ENCODE results near the gene LENG1. TPM values are rescaled to one million over a fixed set of nuclear protein-coding genes. Genes with fewer than 3 reads are reported as not detected.

LENG1 gene
- total RNA-seq, 2 experiments from 2014 or later: 4.7 to 5.6 TPM

DNA sequence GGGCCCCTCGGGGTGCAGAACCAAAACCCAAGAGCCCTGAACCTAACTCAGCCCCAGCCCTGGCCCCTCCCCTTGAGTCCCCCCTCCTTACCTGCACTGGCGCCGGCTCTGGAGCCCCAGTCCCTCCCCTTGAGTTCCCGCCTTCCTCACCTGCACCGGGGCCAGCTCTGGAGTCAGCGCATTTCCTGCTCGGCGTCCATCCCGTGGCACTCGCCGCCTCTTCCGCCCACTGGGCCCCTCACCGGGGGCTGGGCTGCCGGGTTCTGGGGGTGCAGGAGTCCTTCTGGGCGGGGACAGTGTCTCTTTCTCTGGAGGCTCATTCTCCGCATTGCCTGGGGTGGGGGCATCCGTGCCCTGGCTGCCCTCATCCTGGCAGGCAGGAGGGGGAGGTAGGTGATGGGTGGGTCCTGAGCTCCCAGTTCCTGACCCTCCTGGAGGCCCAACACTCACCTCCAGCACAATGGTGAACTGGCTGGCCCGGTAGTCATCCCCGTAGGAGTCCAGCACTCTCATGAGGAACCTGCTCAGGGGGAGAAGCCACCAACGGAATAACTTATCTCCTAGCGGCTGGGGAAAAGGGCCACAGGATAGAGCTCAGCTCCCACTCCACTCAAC lies 51.5 kb downstream of the LENG1 start:
- CTCF ChIA-PET: no interaction called here
- H3K36me3 Mint-ChIP-seq (ENCODE audit: low read depth): peaks cover 27% of the 10 kb centered on the region

DNA sequence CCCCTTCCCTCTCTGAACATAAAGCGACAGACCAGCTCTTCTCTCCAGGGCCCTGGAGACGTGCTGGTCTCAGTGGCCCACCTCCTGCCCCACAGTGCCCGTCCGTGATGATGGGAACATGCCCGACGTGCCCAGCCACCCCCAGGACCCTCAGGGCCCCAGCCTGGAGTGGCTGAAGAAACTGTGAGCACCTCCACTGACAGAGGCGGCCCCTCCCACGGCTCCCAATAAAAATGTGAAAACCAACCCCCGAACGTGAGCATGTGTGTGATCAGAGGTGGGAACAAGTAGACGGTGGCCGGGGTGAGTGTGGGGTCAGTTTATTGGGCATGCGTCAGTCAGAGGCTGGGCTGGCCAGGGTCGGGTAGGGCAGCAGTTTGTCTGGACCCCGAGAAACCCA lies 52.8 kb downstream of the LENG1 start:
- H3K9me3 Mint-ChIP-seq: no peaks in the 10 kb centered on the region
- H3K4me3 Mint-ChIP-seq: no peak overlapping the region
- H3K27me3 Mint-ChIP-seq (ENCODE audit: low read depth): no peaks in the 10 kb centered on the region
- H3K4me1 Mint-ChIP-seq (ENCODE audit: low read depth): peaks cover 36% of the 10 kb centered on the region
- CTCF ChIA-PET: no interaction called here
- no peak overlapping the region for H3K27ac Mint-ChIP-seq
- intact Hi-C loops (cut with micrococcal nuclease): no loop called here
- DNase-seq: no peak
- peaks cover 24% of the 10 kb centered on the region for H3K36me3 Mint-ChIP-seq (ENCODE audit: low read depth)

More for the DNA sequence above, 51.5 kb downstream of the LENG1 start:
- Mint-ChIP-seq H3K9me3 (no peaks in the 10 kb centered on the region), H3K4me1 (ENCODE audit: low read depth) (peaks cover 30% of the 10 kb centered on the region), H3K27me3 (ENCODE audit: low read depth) (no peaks in the 10 kb centered on the region), H3K27ac (no peak overlapping the region), H3K4me3 (no peak overlapping the region)
- intact Hi-C loops (cut with micrococcal nuclease): no loop called here
- DNase-seq: peak; percentile 1

DNA sequence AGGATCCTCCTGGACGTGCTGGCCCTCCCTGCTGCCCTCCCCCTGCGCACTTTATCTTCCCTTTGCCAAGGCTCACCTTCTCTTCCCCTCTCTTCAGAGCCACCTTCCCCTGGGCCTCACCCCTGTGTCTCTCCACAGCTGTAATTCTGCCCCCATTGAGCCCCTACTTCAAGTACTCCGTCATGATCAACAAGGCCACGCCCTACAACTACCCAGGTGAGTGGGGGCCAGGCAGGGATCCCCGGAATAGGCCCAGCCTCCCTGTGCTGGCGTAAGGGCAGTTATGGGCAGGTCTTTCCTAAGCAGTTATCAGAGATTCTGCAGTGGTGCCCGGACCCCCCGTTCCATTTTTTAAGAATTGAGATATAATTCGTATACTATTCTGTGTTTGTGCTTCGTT lies 53.7 kb downstream of the LENG1 start:
- no peak for DNase-seq
- H3K4me3 Mint-ChIP-seq: no peak overlapping the region

More for the DNA sequence above, 53.7 kb downstream of the LENG1 start:
- peaks cover 34% of the 10 kb centered on the region for H3K4me1 Mint-ChIP-seq (ENCODE audit: low read depth)
- no peaks in the 10 kb centered on the region for H3K27me3 Mint-ChIP-seq (ENCODE audit: low read depth)
- CTCF ChIA-PET: no interaction called here
- no peak overlapping the region for H3K27ac Mint-ChIP-seq
- H3K36me3 Mint-ChIP-seq (ENCODE audit: low read depth): peaks cover 23% of the 10 kb centered on the region
- H3K9me3 Mint-ChIP-seq: no peaks in the 10 kb centered on the region
- intact Hi-C loops (cut with micrococcal nuclease): no loop called here

Other genes with a start within 250 kb of the LENG1 start
- not detected for gene CACNG8, start 196.8 kb downstream of the LENG1 start, total RNA-seq
- gene CACNG6, start 168.1 kb downstream of the LENG1 start, total RNA-seq: not detected
- not detected for gene VSTM1, start 95.8 kb downstream of the LENG1 start, total RNA-seq
- not detected for gene TARM1, start 78.4 kb downstream of the LENG1 start, total RNA-seq
- under 1 TPM; 0.17 to 0.36 TPM for gene OSCAR, start 58.9 kb downstream of the LENG1 start, total RNA-seq
- 100 to 1,000 TPM; 110 to 120 TPM for gene NDUFA3, start 56.9 kb downstream of the LENG1 start, total RNA-seq
- gene TFPT, start 44.1 kb downstream of the LENG1 start, total RNA-seq: 10 to 100 TPM; 17.0 to 17.3 TPM
- gene PRPF31, start 44.0 kb downstream of the LENG1 start, total RNA-seq: 10 to 100 TPM; 67.5 to 71.8 TPM
- gene CNOT3, start 22.0 kb downstream of the LENG1 start, total RNA-seq: 10 to 100 TPM; 50.4 to 58.3 TPM
- gene TMC4, start 13.4 kb upstream of the LENG1 start, total RNA-seq: under 1 TPM in 1 of 2 experiments, not detected in 1; 0.24 TPM
- gene MBOAT7, start 29.9 kb upstream of the LENG1 start, total RNA-seq: 10 to 100 TPM; 33.7 to 36.1 TPM
- 1 to 10 TPM; 8.0 to 8.5 TPM for gene TSEN34, start 31.6 kb upstream of the LENG1 start, total RNA-seq
- gene RPS9, start 41.1 kb upstream of the LENG1 start, total RNA-seq: 1,000 to 10,000 TPM; 1,883 to 1,912 TPM
- gene LILRB3, start 63.3 kb upstream of the LENG1 start, total RNA-seq: not detected
- gene LILRA6, start 83.1 kb upstream of the LENG1 start, total RNA-seq: not detected
- gene LILRB5, start 97.6 kb upstream of the LENG1 start, total RNA-seq: not detected
- not detected for gene LILRB2, start 121.4 kb upstream of the LENG1 start, total RNA-seq
- gene LILRA5, start 153.4 kb upstream of the LENG1 start, total RNA-seq: not detected
- gene LILRA4, start 179.4 kb upstream of the LENG1 start, total RNA-seq: not detected
- 1 to 10 TPM; 5.2 to 5.7 TPM for gene LAIR1, start 205.2 kb upstream of the LENG1 start, total RNA-seq